GM18498 (cell line): ENCODE measurements around the gene COL18A1.
"Not testable (repeated sequence)": the region's sequence is repeated elsewhere in the genome, so short reads cannot be mapped to it uniquely, and the experiment has no call there.

Experiments
- ATAC-seq: cut with Tn5 transposase; IDR thresholded peaks from one replicate; pipeline ENCODE4 v1.9.1; 2021; ENCODE audit warnings: mild to moderate bottlenecking, moderate library complexity; ENCODE audit not compliant: unreplicated experiment

COL18A1 gene

GRCh38 chr21:45528028-45528705 lies 123.2 kb downstream of the COL18A1 start:
- no peak for ATAC-seq

GRCh38 chr21:45528981-45529784 lies 124.2 kb downstream of the COL18A1 start:
- no peak for ATAC-seq

- ATAC-seq = no peak
Observed at GRCh38 chr21:45529785-45530422, 124.9 kb downstream of the COL18A1 start.

- no peak for ATAC-seq
Observed at GRCh38 chr21:45530423-45531113, 125.6 kb downstream of the COL18A1 start.

- ATAC-seq = not testable (repeated sequence)
Observed at GRCh38 chr21:45531114-45531392, 126.1 kb downstream of the COL18A1 start.

GRCh38 chr21:45531393-45532215 lies 126.6 kb downstream of the COL18A1 start:
- no peak for ATAC-seq

GRCh38 chr21:45532826-45533360 lies 127.9 kb downstream of the COL18A1 start:
- no peak for ATAC-seq

- ATAC-seq = no peak
Observed at GRCh38 chr21:45533361-45533845, 128.4 kb downstream of the COL18A1 start.

- ATAC-seq = no peak
Observed at GRCh38 chr21:45533846-45534635, 129.1 kb downstream of the COL18A1 start.

- ATAC-seq = no peak
Observed at GRCh38 chr21:45534636-45535331, 129.8 kb downstream of the COL18A1 start.

GRCh38 chr21:45535341-45536081 lies 130.5 kb downstream of the COL18A1 start:
- no peak for ATAC-seq

- no peak for ATAC-seq
Observed at GRCh38 chr21:45536301-45537081, 131.5 kb downstream of the COL18A1 start.

- ATAC-seq = no peak
Observed at GRCh38 chr21:45537111-45537745, 132.3 kb downstream of the COL18A1 start.

- no peak for ATAC-seq
Observed at GRCh38 chr21:45537746-45538291, 132.9 kb downstream of the COL18A1 start.

GRCh38 chr21:45538381-45539045 lies 133.5 kb downstream of the COL18A1 start:
- no peak for ATAC-seq
